Raji (cell line): Measurements from ENCODE around the gene HNRNPU.

Experiments
- POLR2A ChIP-seq: IDR thresholded peaks from 2 replicates; pipeline ENCODE4 v1.6.1; 2011; ENCODE audit warnings: low read depth, low read length, control low read depth; ENCODE audit not compliant: insufficient read depth

Gene HNRNPU

GRCh38 chr1:244802556-244803239, 61.6 kb downstream of the HNRNPU start:
- TF ChIP-seq POLR2A: no peak

GRCh38 chr1:244802041-244802440, 62.3 kb downstream of the HNRNPU start:
- no peak for TF ChIP-seq POLR2A

- no peak for TF ChIP-seq POLR2A
These were observed 63.1 kb downstream of the HNRNPU start for GRCh38 chr1:244801246-244801645.

- TF ChIP-seq POLR2A: no peak
These were observed 63.5 kb downstream of the HNRNPU start for GRCh38 chr1:244800821-244801220.
